GM18867 (cell line): ENCODE measurements around the gene ME2.
"Not testable (repeated sequence)": the region's sequence is repeated elsewhere in the genome, so short reads cannot be mapped to it uniquely, and the experiment has no call there.

Experiments used
- ATAC-seq: cut with Tn5 transposase; IDR thresholded peaks from one replicate; pipeline ENCODE4 v1.9.1; 2021; ENCODE audit warnings: mild to moderate bottlenecking, moderate library complexity; ENCODE audit not compliant: unreplicated experiment

ME2 gene

GRCh38 chr18:50878345-50879301 lies at the start of gene ME2:
ME2 (plus strand) TSS chr18:50879118; CDS start chr18:50895821, 16,703 bp downstream.
- ATAC-seq: peak; percentile 94

- no peak for ATAC-seq
Observed at GRCh38 chr18:50829644-50830043, 49.3 kb upstream of the ME2 start.

- ATAC-seq: peak; percentile 65
Observed at GRCh38 chr18:50830544-50830943, 48.4 kb upstream of the ME2 start.

GRCh38 chr18:50832754-50833153 lies 46.2 kb upstream of the ME2 start:
- peak; percentile 84 for ATAC-seq

DNA sequence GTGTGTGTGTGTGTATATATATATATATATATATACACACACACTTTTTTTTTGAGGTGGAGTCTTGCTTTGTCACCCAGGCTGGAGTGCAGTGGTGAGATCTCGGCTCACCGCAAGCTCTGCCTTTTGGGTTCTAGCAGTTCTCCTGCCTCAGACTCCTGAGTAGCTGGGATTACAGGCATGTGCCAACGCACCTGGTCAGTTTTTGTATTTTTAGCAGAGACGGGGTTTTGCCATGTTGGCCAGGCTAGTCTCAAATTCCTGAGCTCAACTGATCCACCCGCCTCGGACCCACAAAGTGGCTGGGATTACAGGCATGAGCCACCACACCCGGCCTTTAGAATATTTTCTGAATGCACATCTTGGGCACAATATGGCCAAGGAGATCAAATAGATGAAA lies 45.4 kb upstream of the ME2 start:
- ATAC-seq: not testable (repeated sequence)

DNA sequence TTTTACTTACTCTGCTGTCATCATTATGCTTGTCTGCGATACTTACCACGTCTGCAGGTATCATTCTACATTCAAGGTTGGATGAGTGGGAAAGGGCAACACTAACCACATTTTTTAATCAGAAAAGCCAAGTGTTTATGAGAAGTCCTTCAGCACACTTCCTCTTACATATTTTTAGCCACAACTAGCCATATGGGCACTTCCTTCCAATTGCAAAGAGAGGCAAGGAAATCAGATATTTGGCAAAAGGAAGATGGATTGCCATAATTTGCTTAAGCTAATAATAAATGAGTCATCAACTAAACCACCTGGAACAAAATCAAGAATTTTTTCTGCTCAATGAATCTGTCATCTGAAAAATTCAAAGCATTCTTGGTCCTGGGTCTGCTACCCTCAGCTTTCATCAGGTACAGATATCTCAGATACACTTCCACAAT lies 42.4 kb upstream of the ME2 start:
- ATAC-seq: no peak

DNA sequence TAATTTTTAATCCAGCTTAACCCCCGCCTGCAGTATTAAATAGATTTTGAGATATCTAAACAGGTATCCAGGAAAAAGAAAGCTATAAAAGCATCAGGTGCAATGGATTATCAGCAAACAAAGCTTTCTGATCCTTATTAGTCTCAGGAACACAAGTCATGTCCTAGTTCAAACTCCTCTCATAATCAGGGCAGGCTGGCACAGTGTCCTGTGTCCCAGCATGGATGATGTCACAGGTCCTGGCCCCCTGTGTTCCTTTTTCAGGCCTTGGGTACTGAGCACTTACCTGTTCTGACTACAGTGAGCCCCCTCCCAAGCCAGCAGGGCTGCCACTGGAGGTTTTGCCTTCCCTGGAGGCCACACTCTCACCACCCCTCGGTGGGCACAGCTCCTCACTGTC lies 39.6 kb upstream of the ME2 start:
- no peak for ATAC-seq

GRCh38 chr18:50839996-50840395 lies 38.9 kb upstream of the ME2 start:
- no peak for ATAC-seq

GRCh38 chr18:50842846-50843245 lies 36.1 kb upstream of the ME2 start:
- ATAC-seq: no peak

DNA sequence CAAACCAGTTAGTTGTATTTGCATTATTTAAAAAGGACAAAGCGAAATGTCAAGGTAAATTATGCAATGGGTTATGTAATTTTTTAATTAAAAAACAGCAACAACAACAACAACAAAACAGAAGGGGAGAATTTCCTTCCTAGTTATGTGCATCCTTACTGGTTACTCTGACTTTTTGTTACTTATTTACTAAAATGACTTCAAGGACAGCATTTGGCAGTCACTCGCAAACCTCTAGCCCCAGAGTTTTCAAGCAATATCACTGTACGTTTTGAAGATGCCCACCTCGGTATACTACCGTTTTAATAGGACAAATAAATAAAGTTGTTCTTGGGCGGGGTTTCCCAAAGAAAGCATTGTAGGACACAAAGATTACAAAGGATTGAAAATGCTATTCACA lies 34.4 kb upstream of the ME2 start:
- no peak for ATAC-seq

GRCh38 chr18:50844960-50845359 lies 34.0 kb upstream of the ME2 start:
- ATAC-seq: no peak

- no peak for ATAC-seq
Observed at GRCh38 chr18:50847192-50847591, 31.7 kb upstream of the ME2 start.

- ATAC-seq: no peak
Observed at GRCh38 chr18:50848061-50848551, 30.8 kb upstream of the ME2 start.

DNA sequence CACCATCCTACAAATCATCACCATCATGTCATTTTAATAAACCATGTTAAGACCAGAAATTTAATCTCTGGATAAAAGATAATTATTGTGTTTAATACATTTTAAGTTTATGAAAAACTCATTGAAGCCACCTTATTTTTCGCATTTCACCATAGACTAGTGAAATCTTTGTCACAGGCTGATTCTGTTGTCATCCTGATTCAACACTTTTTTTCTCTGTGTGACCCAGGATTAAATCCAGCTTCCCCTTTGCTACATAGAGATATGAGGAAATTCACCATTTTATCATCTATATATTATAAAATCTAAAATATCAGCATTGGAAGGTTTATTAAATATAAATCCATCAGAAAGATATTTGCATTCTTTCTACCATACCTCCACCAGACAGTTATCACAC lies 29.9 kb upstream of the ME2 start:
- ATAC-seq: no peak

- ATAC-seq: no peak
Observed at GRCh38 chr18:50849419-50849821, 29.5 kb upstream of the ME2 start.

DNA sequence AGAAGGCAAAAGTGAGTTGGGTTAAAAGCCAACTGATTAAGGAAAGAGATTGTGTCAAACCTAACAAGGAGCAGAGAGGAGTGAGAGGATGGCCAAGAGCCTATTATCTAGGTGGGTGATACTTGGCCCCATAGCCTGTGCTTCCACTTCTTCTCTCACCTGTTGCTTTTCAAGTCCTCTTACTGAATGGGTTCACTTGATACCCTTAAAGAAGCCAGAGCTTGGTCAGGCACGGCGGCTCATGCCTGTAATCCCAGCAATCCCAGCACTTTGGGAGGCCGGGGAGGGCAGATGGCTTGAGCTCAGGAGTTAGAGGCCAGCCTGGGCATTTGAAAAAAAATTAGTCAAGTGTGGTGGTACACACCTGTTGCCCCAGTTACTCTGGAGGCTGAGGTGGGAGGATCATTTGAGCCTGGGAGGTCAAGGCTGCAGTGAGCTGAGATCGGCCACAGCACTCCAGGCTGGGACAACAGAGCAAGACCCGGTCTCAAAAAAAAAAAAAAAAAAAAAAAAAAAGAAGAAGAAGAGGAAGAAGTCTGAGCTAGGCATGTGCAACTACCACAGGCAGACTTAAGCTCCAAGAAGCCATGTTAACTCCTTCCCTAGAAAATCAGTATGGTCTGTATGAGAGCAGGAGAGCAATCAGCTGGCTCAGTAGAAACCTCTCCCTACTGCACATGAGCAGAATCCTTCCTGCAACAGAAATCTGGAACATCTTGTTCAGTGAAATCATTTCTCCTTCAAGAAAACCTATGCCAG lies 28.4 kb upstream of the ME2 start:
- no peak for ATAC-seq

DNA sequence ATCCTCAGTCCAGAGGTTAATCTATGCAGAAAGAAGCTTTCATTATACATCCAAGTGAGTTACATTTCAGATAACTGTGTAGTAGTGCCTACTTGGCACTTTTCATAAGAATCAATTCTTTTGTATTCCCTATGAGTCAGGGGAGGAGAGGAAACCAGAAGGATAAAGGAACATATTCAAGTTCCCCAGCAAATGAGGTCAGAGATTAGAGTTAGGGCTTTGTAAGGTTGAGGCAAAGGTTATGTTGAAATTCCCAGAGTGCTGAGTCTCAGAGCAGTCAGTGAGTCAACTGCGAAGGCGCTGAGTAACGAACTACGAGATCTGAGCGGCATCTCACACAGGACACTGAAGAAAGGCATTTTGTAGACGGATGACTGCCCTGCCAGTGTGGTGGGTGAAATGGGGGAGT lies 25.1 kb upstream of the ME2 start:
- no peak for ATAC-seq

DNA sequence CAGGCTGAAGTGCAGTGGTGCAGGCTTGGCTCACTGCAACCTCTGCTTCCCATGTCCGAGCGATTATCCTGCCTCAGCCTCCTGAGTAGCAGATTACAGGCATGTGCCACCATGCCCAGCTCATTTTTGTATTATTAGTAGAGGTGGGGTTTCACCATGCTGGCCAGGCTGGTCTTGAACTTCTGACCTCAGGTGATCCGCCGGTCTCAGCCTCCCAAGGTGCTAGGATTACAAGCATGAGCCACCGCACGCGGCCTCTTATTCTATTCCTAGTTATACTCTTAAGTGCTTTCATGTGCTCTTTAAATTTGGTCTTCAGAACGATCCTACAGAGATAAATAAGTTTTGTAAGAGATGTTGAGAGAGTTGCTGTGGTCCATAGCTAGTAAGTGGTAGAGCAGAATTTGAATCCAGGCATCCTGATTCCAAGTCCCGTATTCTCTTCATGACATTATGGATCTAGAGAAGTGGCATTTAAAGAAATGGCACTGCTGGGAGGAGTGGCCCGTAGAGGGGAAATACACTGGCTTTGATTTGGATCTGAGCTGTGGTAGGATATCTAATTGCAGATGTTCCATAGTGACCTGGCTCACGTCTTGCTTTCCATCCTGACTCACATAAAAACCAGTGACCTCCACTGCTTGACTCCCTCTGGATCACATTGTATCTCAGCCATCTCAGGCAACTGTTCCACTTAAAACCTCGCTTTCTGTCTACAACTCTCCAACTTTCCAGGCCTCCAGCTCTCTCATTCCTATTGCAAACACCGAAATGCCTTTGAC lies 22.8 kb upstream of the ME2 start:
- no peak for ATAC-seq

DNA sequence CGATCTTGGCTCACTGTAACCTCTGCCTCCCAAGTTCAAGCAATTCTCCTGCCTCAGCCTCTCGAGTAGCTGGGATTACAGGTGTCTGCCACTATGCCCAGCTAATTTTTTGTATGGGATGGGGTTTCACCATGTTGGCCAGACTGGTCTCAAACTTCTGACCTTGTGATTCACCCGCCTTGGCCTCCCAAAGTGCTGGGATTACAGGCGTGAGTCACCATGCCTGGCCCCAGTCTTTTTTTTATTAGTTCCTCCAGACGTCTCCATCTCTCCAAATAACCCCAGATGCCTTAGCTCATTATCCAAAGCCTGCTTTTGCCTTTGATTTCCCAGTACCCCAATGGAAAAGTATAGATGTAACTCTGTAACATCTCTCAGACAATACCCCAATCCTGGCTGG lies 21.8 kb upstream of the ME2 start:
- not testable (repeated sequence) for ATAC-seq

DNA sequence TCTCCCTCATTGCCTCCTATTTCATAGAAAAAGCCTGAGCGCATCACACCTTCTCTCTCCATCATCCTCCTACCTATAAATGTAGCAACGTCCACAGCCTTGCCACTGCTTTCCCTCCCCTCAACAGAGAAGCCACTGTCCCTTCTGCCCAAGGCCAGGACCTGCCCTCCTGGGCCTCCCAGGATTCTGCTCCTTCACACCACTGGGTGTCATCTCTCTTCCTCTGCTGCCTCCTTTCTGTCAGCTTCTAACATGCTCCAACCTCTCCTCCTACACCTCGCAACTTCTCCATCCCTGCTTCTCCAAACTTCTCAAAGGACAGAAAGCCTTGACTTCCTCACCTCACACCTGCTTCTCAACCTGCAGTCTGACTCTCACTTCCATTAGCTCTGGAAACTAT lies 21.2 kb upstream of the ME2 start:
- no peak for ATAC-seq
